GM13977 (cell line): ENCODE data around the gene MARCHF7.

Experiments
- DNase-seq: peaks from one replicate; pipeline ENCODE4 v3.0.0; 2012; ENCODE audit warnings: low spot score
- CTCF ChIP-seq: IDR thresholded peaks from 2 replicates; pipeline ENCODE4 v1.5.1; 2012; ENCODE audit warnings: mild to moderate bottlenecking, control low read depth; ENCODE audit not compliant: insufficient read depth; ENCODE audit errors: extremely low read depth, missing control alignments
- in situ Hi-C: fragments of 300-500 bp; cut with MboI; formaldehyde crosslinking; loops from one replicate; pipeline ENCODE4 v1.12.0; 2022; ENCODE audit warnings: low sequenced_read_pairs, low pct_unique_long_range_greater_than_20kb, mixed read lengths, inconsistent platforms; ENCODE audit not compliant: unreplicated experiment

MARCHF7 gene

GRCh38 chr2:159760326-159760725 is 48.0 kb downstream of the MARCHF7 start:
- DNase-seq: no peak
- in situ Hi-C loops: no loop called here
- no peak for TF ChIP-seq CTCF

GRCh38 chr2:159762075-159762474 is 49.8 kb downstream of the MARCHF7 start:
- in situ Hi-C loops: no loop called here
- no peak for TF ChIP-seq CTCF
- no peak for DNase-seq
